Mesenchymal stem cell (in vitro differentiated cells and primary cell): ENCODE data around the gene NBPF11.
"Not testable (repeated sequence)": the region's sequence is repeated elsewhere in the genome, so short reads cannot be mapped to it uniquely, and the experiment has no call there.

Source experiments
- DNase-seq: peaks from one replicate; pipeline ENCODE4 v3.0.0-alpha.2; 2013
- H2AFZ ChIP-seq: one replicate; pipeline ENCODE4 v1.6.1; 2013; ENCODE audit warnings: low read depth, mild to moderate bottlenecking, control low read depth, inconsistent platforms, low read length, moderate library complexity
- H2AK5ac ChIP-seq: 2 replicates; pipeline ENCODE4 v1.6.1; 2013; ENCODE audit warnings: low read length, moderate library complexity, mild to moderate bottlenecking, inconsistent platforms; ENCODE audit not compliant: severe bottlenecking
- H2BK120ac ChIP-seq: one replicate; pipeline ENCODE4 v1.6.1; 2013; ENCODE audit warnings: low read depth, mild to moderate bottlenecking, inconsistent platforms, low read length, moderate library complexity
- H2BK12ac ChIP-seq, 2 experiments: one replicate each; pipeline ENCODE4 v1.6.1; 2013; ENCODE audit warnings: inconsistent platforms in 2 of 2, low read length in 2 of 2, mild to moderate bottlenecking in 2 of 2, moderate library complexity in 2 of 2, control low read depth in 1 of 2
- H2BK15ac ChIP-seq: one replicate; pipeline ENCODE4 v1.6.1; 2013; ENCODE audit warnings: mild to moderate bottlenecking, low read depth, inconsistent platforms; ENCODE audit not compliant: poor library complexity, severe bottlenecking
- H2BK5ac ChIP-seq: 2 replicates; pipeline ENCODE4 v1.6.1; 2013; ENCODE audit warnings: low read depth, mild to moderate bottlenecking, low read length, control low read depth, inconsistent platforms; ENCODE audit not compliant: poor library complexity, severe bottlenecking
- H3K14ac ChIP-seq, 2 experiments: one replicate each; pipeline ENCODE4 v1.6.1; 2013; ENCODE audit warnings: inconsistent platforms in 2 of 2, low read length in 2 of 2, control low read depth in 1 of 2, mild to moderate bottlenecking in 1 of 2, moderate library complexity in 1 of 2
- H3K18ac ChIP-seq, 2 experiments: one replicate each; pipeline ENCODE4 v1.6.1; 2013; ENCODE audit warnings: inconsistent platforms in 2 of 2, low read length in 2 of 2, control low read depth in 1 of 2, low read depth in 1 of 2, mild to moderate bottlenecking in 1 of 2
- H3K23ac ChIP-seq, 2 experiments: one replicate each; pipeline ENCODE4 v1.6.1; 2013; ENCODE audit warnings: inconsistent platforms in 2 of 2, low read length in 2 of 2, mild to moderate bottlenecking in 2 of 2, moderate library complexity in 2 of 2, control low read depth in 1 of 2
- H3K27ac ChIP-seq: 2 replicates; pipeline ENCODE4 v1.5.1; 2013; ENCODE audit warnings: mild to moderate bottlenecking, moderate library complexity, low read length, control low read depth, inconsistent platforms; ENCODE audit not compliant: poor library complexity, severe bottlenecking
- H3K27me3 ChIP-seq, 2 experiments: 2 replicates each; pipeline versions ENCODE4 v1.6.1 to v1.7.0; 2013; ENCODE audit warnings: low read length in 2 of 2, mild to moderate bottlenecking in 2 of 2, moderate library complexity in 2 of 2, control low read depth in 1 of 2, inconsistent platforms in 1 of 2; ENCODE audit not compliant: control insufficient read depth in 1 of 2, insufficient read depth in 1 of 2
- H3K36me3 ChIP-seq, 2 experiments: 2 replicates each; pipeline versions ENCODE4 v1.6.1 to v1.7.0; 2013; ENCODE audit warnings: low read length in 2 of 2, control low read depth in 1 of 2, inconsistent platforms in 1 of 2, low read depth in 1 of 2, mild to moderate bottlenecking in 1 of 2; ENCODE audit not compliant: insufficient read depth in 2 of 2, control insufficient read depth in 1 of 2
- H3K4ac ChIP-seq, 2 experiments: one replicate each; pipeline ENCODE4 v1.6.1; 2013; ENCODE audit warnings: inconsistent platforms in 2 of 2, low read length in 2 of 2, mild to moderate bottlenecking in 2 of 2, moderate library complexity in 2 of 2, control low read depth in 1 of 2, low read depth in 1 of 2
- H3K4me1 ChIP-seq: 2 replicates; pipeline ENCODE4 v1.6.1; 2013; ENCODE audit warnings: low read depth, low read length, control low read depth; ENCODE audit not compliant: control insufficient read depth, insufficient read depth
- H3K4me2 ChIP-seq: 2 replicates; pipeline ENCODE4 v1.6.1; 2013; ENCODE audit warnings: low read length, mild to moderate bottlenecking, inconsistent platforms; ENCODE audit not compliant: poor library complexity, severe bottlenecking
- H3K4me3 ChIP-seq, 2 experiments: 2 replicates each; pipeline versions ENCODE4 v1.5.1 to v1.7.0; 2013; ENCODE audit warnings: low read length in 2 of 2, mild to moderate bottlenecking in 2 of 2, control low read depth in 1 of 2, low read depth in 1 of 2; ENCODE audit not compliant: insufficient read depth in 1 of 2
- H3K79me1 ChIP-seq: replicated peaks from 2 replicates; pipeline ENCODE4 v1.6.1; 2013; ENCODE audit warnings: mild to moderate bottlenecking, control low read depth, low read length, inconsistent platforms; ENCODE audit not compliant: poor library complexity, severe bottlenecking
- H3K9ac ChIP-seq: 2 replicates; pipeline ENCODE4 v1.7.0; 2013; ENCODE audit warnings: mild to moderate bottlenecking, low read length, moderate library complexity
- H3K9me3 ChIP-seq: 2 replicates; pipeline ENCODE4 v1.7.0; 2013; ENCODE audit warnings: mild to moderate bottlenecking, low read length; ENCODE audit not compliant: control insufficient read depth
- H4K8ac ChIP-seq: one replicate; pipeline ENCODE4 v1.6.1; 2013; ENCODE audit warnings: inconsistent platforms, mild to moderate bottlenecking, low read length, moderate library complexity
- H4K91ac ChIP-seq: one replicate; pipeline ENCODE4 v1.6.1; 2013; ENCODE audit warnings: mild to moderate bottlenecking, low read length, inconsistent platforms
- WGBS: methylation state at CpG from one replicate; pipeline ENCODE4 v1.1.7; 2013; ENCODE audit warnings: mixed read lengths; 5-methylcytosine and 5-hydroxymethylcytosine counted together

NBPF11 gene

DNA sequence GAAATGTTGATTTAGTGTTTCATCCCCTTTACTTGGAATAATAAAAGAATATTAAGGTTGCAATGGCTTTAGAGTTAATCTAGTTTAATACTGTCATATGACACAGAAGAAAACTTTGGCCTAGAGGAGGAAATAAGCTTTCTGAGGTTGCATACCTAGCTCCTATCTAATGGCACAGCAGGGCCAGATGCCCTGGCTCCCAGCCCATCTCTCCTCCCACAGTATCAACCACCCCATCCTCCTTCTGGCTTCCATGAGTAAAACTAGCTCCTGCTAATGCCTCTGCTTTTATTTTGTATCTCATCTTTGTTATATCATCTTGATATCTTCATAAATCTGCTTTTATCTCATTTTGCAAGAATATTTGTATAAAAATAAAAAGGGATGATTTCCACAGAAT, 19.9 kb upstream of the NBPF11 start:
- DNase-seq, H3K14ac ChIP-seq: not testable (repeated sequence)

DNA sequence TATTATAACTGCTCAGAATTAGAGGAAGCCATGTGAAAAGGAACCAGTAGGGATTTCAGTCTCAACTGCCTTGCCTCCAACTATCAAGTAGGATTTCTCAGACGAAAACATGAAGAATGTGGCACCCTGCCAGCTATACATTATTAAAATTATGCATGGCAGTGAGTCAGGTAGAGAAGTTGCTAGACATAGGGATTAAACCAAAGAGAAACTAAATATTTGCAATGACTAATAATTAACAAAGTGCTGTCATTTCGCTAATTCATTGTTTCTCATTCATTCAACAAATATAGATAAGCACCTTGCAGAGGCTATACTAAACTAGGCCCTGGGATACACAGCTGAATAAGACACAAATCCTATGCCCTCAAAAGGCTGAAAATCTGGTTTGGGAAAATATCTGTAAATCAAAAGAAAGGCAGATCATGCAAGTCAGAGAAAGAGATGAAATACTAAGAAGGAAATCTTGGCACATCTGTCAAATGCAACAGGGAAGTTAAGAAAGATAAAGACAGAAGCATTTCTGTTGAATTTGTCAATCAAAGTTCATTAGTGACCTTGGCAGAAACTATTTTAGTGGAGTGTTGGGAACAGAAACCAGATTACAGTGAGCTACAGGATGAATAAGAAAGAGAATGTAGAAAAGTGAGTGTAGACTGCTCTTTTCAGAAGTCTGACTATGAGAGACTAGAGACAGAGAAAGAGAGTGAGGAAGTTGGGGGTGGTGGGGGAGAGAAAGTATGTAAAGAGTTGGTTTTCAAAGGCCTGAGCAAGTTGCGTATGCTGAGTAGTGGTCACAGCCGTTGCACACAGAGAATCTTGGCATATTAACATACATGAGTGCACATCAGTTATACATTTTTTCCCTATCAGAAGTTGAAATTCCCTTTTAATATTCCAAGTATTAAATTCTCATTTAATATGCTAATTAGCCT, 14.7 kb upstream of the NBPF11 start:
- H3K4ac ChIP-seq = no peak overlapping the region
- H3K9ac ChIP-seq = no peak overlapping the region
- no peaks in the 10 kb centered on the region for H3K9me3 ChIP-seq
- no peak overlapping the region for H3K18ac ChIP-seq
- no peak overlapping the region for H3K14ac ChIP-seq
- no peaks in the 10 kb centered on the region for H3K4me1 ChIP-seq
- H3K23ac ChIP-seq = no peak overlapping the region
- H3K79me1 ChIP-seq = no peaks in the 10 kb centered on the region
- H4K91ac ChIP-seq = no peak overlapping the region
- WGBS = 100% methylated on average over 1 of the region's 4 CpGs
- no peak overlapping the region for H4K8ac ChIP-seq
- H2AFZ ChIP-seq = no peak overlapping the region
- no peak overlapping the region for H3K4me2 ChIP-seq
- no peak overlapping the region for H2AK5ac ChIP-seq
- no peak overlapping the region for H3K27ac ChIP-seq
- H3K36me3 ChIP-seq = no peaks in the 10 kb centered on the region
- no peak overlapping the region for H2BK5ac ChIP-seq
- H2BK15ac ChIP-seq = no peak overlapping the region
- no peak overlapping the region for H2BK120ac ChIP-seq
- no peak overlapping the region for H3K4me3 ChIP-seq
- peaks cover 4 to 11% of the 10 kb centered on the region in 2 experiments for H3K27me3 ChIP-seq
- H2BK12ac ChIP-seq = no peak overlapping the region
- no peak for DNase-seq

More for the DNA sequence above, 19.9 kb upstream of the NBPF11 start:
- H3K27ac ChIP-seq, H3K36me3 ChIP-seq, H2AK5ac ChIP-seq, H4K91ac ChIP-seq, H3K18ac ChIP-seq, H3K4ac ChIP-seq, H3K4me1 ChIP-seq, H2BK120ac ChIP-seq, H4K8ac ChIP-seq, H3K4me2 ChIP-seq, H3K79me1 ChIP-seq, H2BK5ac ChIP-seq, H3K9me3 ChIP-seq, H3K23ac ChIP-seq, H2AFZ ChIP-seq, H2BK12ac ChIP-seq, H3K27me3 ChIP-seq, H3K4me3 ChIP-seq, H3K9ac ChIP-seq, H2BK15ac ChIP-seq: not testable (repeated sequence)

DNA sequence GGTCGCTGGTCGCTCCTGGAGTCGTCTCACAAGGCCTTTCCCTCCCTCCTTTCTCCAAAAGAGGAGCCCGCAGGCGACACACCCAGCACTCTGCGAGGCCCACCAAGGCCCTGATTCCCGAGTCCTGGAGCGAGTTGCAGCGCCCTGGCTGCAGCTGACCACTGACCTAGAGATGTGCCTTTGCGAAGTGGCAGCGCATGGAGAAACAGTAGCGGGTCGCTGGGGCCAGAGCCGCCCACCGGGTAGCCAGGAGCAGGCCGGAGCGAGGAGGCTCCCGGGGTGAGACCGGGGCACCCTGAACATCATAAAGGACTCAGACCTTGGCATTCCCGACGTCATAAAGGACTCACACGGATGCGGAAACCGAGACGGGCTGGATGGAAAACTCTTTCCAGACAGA, 10.3 kb upstream of the NBPF11 start:
- H2BK5ac ChIP-seq = no peak overlapping the region
- H2BK120ac ChIP-seq = no peak overlapping the region
- no peaks in the 10 kb centered on the region for H3K4me1 ChIP-seq
- no peak overlapping the region for H2BK15ac ChIP-seq
- H4K91ac ChIP-seq = no peak overlapping the region
- H3K79me1 ChIP-seq = no peaks in the 10 kb centered on the region
- no peaks in the 10 kb centered on the region for H3K36me3 ChIP-seq
- H3K27me3 ChIP-seq = peaks cover 4 to 50% of the 10 kb centered on the region in 2 experiments
- H3K9ac ChIP-seq = no peak overlapping the region
- no peak overlapping the region for H3K14ac ChIP-seq
- no peak overlapping the region for H2AK5ac ChIP-seq
- no peak overlapping the region for H4K8ac ChIP-seq
- no peak overlapping the region for H3K23ac ChIP-seq
- no peak overlapping the region for H3K4ac ChIP-seq
- H2AFZ ChIP-seq = no peak overlapping the region
- no peak overlapping the region for H3K18ac ChIP-seq
- no peak overlapping the region for H3K27ac ChIP-seq
- no peak overlapping the region for H3K4me2 ChIP-seq
- H2BK12ac ChIP-seq = no peak overlapping the region
- no peak overlapping the region for H3K4me3 ChIP-seq
- WGBS = 90% methylated on average over 25 of the region's 25 CpGs
- H3K9me3 ChIP-seq = no peaks in the 10 kb centered on the region
- no peak for DNase-seq

DNA sequence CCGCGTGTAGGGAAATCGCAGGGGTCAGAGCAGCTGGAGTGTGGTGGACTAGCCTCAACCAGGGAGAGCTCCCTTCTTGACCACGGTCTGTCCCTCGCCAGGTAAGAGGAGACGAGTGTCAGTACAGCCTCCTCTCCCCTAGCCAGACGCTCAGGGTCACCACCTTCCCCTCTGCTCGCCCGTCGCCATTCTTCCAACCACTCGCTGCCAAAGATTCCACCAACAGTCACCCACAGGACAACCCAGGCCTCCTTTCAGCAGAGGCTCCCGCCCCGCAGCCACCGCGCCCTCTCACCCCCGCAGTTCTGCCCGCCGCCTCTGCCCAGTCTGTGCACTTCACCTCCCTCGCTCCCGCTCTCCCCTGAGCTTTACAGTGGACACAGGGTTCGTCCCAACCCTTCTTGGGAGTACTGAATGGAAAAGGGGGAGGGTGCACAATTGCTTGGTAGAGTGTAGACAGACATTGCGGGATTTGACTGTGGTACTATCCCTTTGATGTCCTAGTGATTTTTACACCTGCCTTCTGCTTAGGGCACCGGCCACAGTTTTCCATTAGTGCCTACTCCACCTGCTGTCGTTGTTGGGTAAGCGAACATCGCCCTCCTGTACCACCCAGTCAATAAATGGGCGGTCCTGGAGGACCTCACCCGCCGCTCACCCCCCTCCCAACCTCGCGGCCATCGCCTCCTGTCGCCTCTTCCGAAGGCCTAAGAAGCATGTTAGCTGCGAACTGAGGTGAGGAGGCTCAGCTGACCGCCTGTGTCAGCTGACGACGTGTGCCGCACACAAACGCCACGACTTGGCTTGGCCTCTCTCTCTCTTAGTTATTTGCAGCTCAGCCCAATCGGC, 9.2 kb upstream of the NBPF11 start:
- Histone ChIP-seq H2AK5ac (no peak overlapping the region), H3K79me1 (no peaks in the 10 kb centered on the region), H3K9ac (no peak overlapping the region), H4K8ac (no peak overlapping the region), H3K4me1 (no peaks in the 10 kb centered on the region), H2BK5ac (no peak overlapping the region), H3K27ac (no peak overlapping the region), H3K4ac (no peak overlapping the region), H2BK12ac (no peak overlapping the region), H3K4me3 (no peak overlapping the region), H3K18ac (no peak overlapping the region), H3K36me3 (no peaks in the 10 kb centered on the region), H2BK120ac (no peak overlapping the region), H3K4me2 (no peak overlapping the region), H2AFZ (no peak overlapping the region), H4K91ac (no peak overlapping the region), H3K27me3 (peaks cover 0 to 51% of the 10 kb centered on the region in 2 experiments), H3K14ac (no peak overlapping the region), H3K23ac (no peak overlapping the region), H2BK15ac (no peak overlapping the region), H3K9me3 (no peaks in the 10 kb centered on the region)
- DNase-seq = no peak
- WGBS = 95% methylated on average over 42 of the region's 42 CpGs
